ENCODE measurements around the gene SCTR. TPM values are rescaled to one million over a fixed set of nuclear protein-coding genes. Genes with fewer than 3 reads are reported as not detected.

The SCTR gene
- total and polyA plus RNA-seq, 12 donors: 0.33 to 8.3 (median 0.46) TPM; not detected in 5

GRCh38 chr2:119428488-119429224 lies 95.6 kb downstream of the SCTR start:
- TF ChIP-seq POLR2A (IDR thresholded peaks at IDR 0.05) (no peak), CTCF (IDR thresholded peaks at IDR 0.05) (no peak)

GRCh38 chr2:119427756-119428155 lies 96.5 kb downstream of the SCTR start:
- Histone ChIP-seq H3K4me3 (no peak overlapping the region), H3K27me3 (no peaks in the 10 kb centered on the region), H3K36me3 (replicated peaks in 1 of 2) (no peaks in the 10 kb centered on the region), H3K4me1 (replicated peaks in 1 of 2) (peaks cover 26 to 62% of the 10 kb centered on the region in 2 donors), H3K9me3 (replicated peaks in 1 of 3) (no peaks in the 10 kb centered on the region), H3K27ac (peak overlapping the region in 1 of 5 donors; percentile 87)
- 86 to 89% (median 88%) methylated on average over 3 of the region's 3 CpGs for WGBS, 4 donors
- intact Hi-C loops (cut with DNase I): no loop called here
- TF ChIP-seq CTCF (IDR thresholded peaks at IDR 0.05): no peak
- no peak for TF ChIP-seq POLR2A (IDR thresholded peaks at IDR 0.05)
- DNase-seq: peak in 1 of 7 donors; percentile 42

More at GRCh38 chr2:119428488-119429224, 95.6 kb downstream of the SCTR start:
- Histone ChIP-seq H3K36me3 (replicated peaks in 1 of 2) (no peaks in the 10 kb centered on the region), H3K4me3 (no peak overlapping the region), H3K27me3 (no peaks in the 10 kb centered on the region), H3K9me3 (replicated peaks in 1 of 3) (no peaks in the 10 kb centered on the region), H3K4me1 (replicated peaks in 1 of 2) (peaks cover 31 to 69% of the 10 kb centered on the region in 2 donors), H3K27ac (peak overlapping the region in 4 of 5 donors; percentile 41 to 87 (median 66))
- WGBS, 4 donors: 81 to 86% (median 85%) methylated on average over 7 of the region's 7 CpGs
- DNase-seq: peak; percentile 32 to 66 (median 50)
- intact Hi-C loops (cut with DNase I): no loop called here

- Histone ChIP-seq H3K36me3 (replicated peaks in 1 of 2) (no peaks in the 10 kb centered on the region), H3K4me3 (no peak overlapping the region), H3K9me3 (replicated peaks in 1 of 3) (no peaks in the 10 kb centered on the region), H3K27me3 (no peaks in the 10 kb centered on the region), H3K27ac (peak overlapping the region in 3 of 5 donors; percentile 18 to 45 (median 41)), H3K4me1 (replicated peaks in 1 of 2) (peaks cover 20 to 57% of the 10 kb centered on the region in 2 donors)
- 38 to 42% (median 39%) methylated on average over 11 to 12 of the region's 12 CpGs for WGBS, 4 donors
- TF ChIP-seq CTCF (IDR thresholded peaks at IDR 0.05) (no peak), POLR2A (IDR thresholded peaks at IDR 0.05) (no peak)
- DNase-seq: peak; percentile 74 to 89 (median 86)
- intact Hi-C loops (cut with DNase I): no loop called here
These were observed 97.4 kb downstream of the SCTR start for GRCh38 chr2:119426801-119427395.

GRCh38 chr2:119426396-119426675 lies 97.9 kb downstream of the SCTR start:
- intact Hi-C loops (cut with DNase I): no loop called here
- Histone ChIP-seq H3K4me1 (replicated peaks in 1 of 2) (peaks cover 19 to 54% of the 10 kb centered on the region in 2 donors), H3K36me3 (replicated peaks in 1 of 2) (no peaks in the 10 kb centered on the region), H3K9me3 (replicated peaks in 1 of 3) (no peaks in the 10 kb centered on the region), H3K27me3 (no peaks in the 10 kb centered on the region), H3K4me3 (no peak overlapping the region), H3K27ac (peak overlapping the region in 2 of 5 donors; percentile 18 to 22)
- DNase-seq: no peak
- 66 to 84% (median 69%) methylated on average over 5 of the region's 5 CpGs for WGBS, 4 donors
- TF ChIP-seq CTCF (IDR thresholded peaks at IDR 0.05) (no peak), POLR2A (IDR thresholded peaks at IDR 0.05) (no peak)

Measured in adrenal gland (tissue), 12 donors.